GM18519 (cell line): ENCODE results near the gene HSF5.
A peak's percentile ranks its signal among the peaks of the same experiment; 100 is the strongest.
"Not testable (repeated sequence)": the region's sequence is repeated elsewhere in the genome, so short reads cannot be mapped to it uniquely, and the experiment has no call there.

Source experiments
- ATAC-seq: cut with Tn5 transposase; IDR thresholded peaks from one replicate; pipeline ENCODE4 v1.9.1; 2021; ENCODE audit warnings: mild to moderate bottlenecking, moderate library complexity; ENCODE audit not compliant: unreplicated experiment, low FRiP score

Gene HSF5

DNA sequence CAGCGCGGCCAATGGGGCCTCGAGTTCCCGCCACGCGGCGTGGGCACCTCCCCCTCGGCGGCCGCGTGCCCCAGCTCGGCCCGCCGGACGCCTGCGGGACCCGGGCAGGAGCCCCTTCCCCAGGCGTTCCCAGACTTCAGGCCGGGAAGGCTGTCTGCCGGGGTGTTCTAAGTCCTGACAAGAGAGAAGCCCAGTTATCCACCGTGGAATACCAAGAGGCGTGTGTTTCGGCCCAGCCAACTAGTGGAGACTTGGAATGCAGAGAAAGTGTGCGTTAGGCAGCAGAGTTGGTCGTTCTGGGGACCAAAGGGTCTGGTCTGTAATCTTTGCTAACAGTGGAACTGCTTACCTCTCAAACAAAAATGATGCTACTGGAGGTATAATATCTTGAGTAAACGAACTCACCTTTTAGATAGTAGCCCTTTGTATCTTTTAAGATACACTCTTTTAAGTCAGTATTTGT is 251 bp upstream of the HSF5 start:
- no peak for ATAC-seq

DNA sequence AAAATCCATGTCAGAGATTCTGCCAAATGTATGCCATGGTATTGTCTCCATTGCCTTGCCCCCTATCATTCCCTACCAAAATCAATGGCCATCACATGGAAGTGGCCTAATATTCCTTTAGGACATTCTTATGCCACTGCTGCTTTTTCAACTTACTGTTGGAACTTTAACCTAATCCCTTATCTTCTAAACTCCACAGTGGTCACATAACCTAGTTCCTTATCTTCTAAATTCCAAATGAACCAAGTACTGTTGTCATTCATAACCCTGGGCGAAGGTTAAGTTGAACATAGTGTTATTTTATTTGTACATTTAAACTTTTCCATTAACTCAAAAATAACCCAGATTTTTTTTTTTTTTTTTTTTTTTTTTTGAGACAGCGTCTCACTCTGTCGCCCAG is 3.6 kb downstream of the HSF5 start:
- no peak for ATAC-seq

DNA sequence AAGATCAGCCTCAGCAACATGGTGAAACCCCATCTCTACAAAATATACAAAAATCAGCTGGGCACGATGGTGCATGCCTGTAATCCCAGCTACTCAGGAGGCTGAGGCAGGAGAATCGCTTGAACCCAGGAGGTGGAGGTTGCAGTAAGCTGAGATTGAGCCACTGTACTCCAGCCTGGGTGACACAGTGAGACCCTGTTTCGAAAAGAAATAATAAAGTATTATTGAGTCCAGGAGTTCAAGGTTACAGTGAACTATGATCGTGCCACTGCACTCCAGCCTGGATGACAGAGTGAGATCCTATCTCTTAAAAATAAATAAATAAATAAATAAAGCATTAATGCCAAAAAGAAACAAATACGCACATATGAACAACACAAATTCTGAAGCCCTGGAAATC is 6.4 kb downstream of the HSF5 start:
- ATAC-seq = not testable (repeated sequence)

DNA sequence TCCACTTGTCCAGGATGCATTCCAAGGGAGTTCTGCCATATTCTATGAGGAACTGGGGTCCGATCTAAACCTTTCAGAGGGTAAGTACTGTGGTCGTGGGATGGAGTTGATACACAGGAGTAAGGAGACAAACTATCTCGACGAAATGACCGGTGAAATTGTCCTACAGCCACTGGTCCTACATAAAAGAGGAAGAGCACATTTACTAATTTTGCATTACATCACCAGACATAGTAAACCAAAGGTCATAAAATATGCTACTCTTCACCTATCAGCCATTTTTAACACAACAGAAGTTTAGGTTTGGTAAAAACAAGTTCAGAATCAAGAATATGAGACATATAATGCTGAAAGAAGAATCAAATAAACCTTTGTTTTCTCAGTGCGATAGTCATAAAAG is 8.1 kb downstream of the HSF5 start:
- ATAC-seq = no peak

DNA sequence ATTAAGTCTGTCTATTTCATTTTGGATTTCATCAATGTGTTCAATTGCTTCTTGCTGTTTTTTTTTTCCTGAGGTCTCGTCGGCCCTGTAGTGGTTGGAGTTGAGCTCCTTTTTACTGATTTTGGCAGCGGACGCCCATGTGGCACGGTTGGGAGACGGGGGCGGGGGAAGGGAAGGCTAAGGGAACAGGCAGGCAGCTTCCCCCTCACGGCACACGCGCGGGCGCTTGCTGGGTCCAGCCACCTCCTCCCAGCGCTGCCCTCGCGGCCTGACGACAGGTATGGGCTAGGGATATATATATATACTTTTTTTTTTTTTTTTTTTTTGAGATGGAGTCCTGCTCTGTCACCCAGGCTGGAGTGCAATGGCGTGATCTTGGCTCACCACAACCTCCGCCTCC is 11.4 kb downstream of the HSF5 start:
- no peak for ATAC-seq

DNA sequence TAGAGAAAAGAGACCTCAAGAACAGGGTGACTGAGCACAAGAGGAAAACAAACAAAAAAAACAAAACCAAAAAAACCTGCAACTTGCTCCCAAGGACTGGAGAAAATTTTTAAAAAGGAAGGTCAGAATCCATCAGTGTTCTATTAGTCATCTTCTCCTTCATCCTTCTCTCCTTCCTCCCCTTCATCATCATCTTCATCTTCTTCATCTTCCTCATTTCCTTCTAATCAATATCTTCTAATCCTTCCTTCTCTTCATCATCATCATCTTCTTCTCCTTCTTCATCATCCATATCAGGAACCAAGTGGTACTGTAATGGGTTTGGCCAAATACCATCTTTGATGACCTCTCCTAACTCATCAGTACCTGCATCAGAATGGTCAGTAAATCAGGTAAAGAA is 12.2 kb downstream of the HSF5 start:
- no peak for ATAC-seq

DNA sequence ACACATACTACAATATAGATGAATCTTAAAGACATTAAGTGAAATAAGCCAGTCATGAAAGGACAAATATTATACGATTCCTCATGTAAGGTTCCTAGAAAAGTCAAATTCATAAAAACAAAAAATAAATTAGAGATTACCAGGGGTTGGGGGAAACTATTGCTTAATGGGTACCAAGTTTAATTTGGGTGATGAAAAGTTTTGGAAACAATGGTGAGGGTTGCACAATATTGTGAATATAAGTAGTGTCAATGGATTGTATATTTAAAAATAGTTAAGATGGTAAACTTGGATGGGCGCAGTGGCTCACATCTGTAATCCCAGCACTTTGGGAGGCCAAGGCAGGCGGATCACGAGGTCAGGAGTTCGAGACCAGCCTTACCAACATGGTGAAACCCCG is 17.9 kb downstream of the HSF5 start:
- ATAC-seq = no peak

DNA sequence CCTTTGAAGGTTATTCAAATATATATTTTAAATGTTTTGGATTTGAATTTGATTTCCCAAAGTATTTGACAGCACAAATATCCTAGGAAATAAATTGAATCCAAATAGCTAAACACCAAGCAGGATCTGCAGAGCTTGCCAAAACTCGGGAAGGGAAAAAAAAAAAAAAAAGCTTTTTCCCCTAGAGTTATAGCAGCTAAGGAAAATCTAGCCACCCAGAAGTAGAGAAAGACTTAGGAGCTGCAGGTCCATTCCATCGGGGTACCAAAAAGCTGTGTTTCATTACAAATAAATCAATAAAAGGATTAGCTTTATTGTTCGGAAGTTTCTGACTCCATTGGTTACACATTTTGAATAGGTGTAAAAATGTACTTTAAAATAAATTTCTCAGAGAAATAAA is 19.3 kb downstream of the HSF5 start:
- ATAC-seq = no peak

DNA sequence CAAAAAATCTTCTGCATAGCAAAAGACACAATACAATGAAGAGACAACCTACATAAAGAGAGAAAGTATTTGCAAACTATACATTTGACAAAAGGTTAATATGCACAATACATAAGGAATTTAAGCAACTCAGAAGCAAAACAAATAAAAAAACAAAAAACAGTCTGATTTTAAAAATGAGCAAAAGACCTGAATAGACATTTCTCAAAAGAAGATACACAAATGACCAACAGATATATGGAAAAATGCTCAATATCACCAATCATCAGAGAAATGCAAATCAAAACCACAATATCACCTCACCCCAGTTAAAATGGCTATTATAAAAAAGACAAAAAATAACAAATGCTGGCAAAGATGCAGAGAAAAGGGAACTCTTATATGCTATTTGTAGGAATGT is 32.7 kb downstream of the HSF5 start:
- ATAC-seq = no peak

DNA sequence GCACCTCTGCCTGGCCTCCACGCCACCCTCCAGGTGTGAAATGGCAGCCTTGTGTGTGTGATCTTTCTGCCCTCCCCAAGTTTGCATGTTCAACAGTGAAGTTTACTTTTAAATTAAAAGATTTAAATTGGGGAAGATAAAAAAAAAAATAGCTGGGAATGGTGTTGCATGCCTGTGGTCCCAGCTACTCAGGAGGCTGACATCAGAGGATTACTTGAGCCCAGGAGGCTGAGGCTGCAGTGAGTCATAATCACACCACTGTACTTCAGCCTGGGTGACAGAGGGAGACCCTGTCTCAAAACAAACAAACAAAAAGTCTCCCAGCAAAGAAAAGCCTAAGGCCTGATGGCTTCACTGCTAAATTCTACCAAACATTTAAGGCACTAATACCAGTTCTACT is 35.5 kb downstream of the HSF5 start:
- ATAC-seq = no peak

DNA sequence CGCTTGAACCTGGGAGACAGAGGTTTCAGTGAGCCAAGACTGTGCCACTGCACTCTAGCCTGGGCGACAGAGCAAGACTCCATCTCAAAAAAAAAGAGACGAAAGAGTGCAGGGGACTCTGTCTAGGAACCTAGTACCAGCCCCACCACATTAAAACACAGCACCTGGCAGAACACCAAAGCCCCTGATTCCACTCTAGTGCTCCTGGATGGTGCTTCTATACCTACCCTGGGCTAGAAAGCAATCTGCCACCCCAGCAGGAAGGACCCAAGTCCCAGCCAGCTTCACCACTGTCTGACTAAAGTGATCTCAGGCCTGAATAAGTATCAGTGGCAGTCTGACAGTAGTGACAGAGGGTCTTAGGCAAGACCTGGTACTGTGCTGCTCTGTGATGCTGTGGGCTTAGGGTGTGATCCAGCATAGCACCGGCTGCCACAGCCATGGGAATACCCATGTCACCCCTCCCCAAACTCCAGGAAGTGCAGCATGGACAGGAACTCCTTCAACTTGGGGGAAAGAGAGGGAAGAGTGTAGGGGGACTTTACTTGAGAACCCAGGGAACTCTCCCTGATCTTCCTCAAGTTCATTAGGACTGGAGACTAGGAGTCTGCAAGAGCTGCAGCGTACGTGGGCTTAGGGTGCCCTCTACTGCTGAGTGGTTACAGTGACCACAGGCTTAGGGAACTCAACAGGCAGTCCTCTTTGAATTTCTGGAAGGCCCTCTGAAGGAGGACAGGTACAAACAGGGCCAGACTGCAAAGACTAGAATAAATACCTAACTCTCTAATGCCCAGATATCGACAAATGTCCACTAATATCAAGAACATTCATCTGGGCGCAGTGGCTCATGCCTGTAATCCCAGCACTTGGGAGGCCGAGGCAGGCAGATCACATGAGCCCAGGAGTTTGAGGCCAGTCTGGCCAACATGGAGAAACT is 40.9 kb downstream of the HSF5 start:
- no peak for ATAC-seq

DNA sequence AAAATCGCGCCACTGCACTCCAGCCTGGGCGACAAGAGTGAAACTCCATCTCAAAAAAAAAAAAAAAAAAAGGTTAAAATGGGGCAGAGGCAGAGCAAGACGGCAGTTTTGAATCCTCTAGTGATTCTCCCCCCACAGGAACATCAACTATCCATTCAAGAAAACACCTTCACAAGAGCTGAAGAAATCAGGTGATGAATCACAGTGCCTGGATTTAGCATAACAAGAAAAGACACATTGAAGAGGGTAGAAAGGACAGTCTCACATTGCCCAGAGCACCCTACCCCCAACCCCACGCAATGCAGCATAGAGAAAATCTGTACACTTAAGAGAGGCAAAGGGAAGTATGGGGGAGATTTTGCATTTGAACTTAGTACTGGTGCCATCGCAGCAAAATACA is 42.1 kb downstream of the HSF5 start:
- no peak for ATAC-seq

DNA sequence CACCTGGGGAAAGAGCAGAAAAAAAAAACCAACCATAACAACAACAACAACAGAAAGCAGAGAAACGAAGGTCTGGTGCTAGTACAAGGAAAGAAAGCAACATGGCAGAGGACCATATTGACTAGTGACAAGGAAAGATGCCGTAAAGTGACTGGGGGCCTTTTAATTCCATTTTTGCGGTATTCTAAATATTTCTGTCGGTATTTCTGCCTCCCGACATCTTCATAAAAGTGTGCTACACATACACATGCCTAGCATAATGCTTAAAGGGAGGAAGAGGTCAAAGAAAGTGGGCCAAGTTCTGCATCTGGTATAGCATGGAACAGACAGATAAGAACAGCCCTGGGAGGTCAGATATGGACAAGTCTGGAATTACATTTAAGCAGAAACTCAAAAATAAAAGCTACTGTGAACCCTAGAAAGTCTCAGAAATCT is 51.4 kb downstream of the HSF5 start:
- ATAC-seq = no peak

DNA sequence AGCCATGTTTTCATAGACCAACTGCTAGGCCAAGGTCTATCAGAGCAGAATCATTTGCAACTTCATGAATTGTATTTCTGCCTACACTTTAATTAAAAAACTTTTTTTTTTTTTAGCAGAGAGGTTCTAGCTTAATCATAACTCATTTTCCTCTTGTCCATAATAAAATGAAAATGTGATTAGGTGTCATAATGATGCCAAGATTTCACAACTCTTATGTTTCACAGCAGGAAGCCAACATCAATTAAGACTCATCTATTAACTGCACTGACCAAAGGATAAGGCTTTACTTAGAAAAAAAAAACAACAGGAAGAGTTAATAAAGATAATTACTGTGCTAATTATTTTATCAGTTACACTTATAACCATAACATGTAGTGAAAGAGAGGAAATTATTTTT is 52.0 kb downstream of the HSF5 start:
- ATAC-seq = no peak

DNA sequence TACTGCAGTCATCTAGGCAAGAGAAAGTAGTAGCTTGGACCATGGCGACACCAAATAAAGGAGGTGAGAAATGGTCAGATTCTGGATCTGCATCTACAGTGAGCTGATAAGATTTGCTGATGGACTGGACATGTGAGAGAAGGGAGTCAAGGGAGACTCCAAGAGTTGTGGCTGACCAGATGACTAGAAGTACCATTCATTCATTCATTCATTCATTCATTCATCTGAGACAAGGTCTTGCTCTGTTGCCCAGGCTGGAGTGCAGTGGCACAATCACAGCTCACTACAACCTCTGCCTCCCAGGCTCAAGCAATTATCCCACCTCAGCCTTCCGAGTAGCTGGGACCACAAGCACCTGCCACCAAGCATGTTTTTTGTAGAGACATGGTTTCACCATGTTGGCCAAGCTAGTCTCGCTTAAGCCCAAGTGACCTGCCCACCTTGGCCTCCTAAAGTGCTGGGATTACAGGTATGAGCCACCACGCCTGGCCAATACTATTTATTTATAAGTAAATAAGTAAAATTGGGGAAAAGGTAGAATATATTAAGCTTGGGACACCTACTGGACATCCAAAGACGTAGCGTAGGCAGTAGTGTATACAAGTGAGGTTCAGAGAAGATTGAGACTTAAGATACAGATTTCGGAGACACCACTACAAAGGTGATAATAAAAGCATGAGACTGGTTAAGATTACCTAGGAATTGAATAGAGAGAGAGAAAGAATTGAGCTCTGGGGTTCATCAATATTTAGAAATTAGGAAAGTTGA is 55.2 kb downstream of the HSF5 start:
- no peak for ATAC-seq

DNA sequence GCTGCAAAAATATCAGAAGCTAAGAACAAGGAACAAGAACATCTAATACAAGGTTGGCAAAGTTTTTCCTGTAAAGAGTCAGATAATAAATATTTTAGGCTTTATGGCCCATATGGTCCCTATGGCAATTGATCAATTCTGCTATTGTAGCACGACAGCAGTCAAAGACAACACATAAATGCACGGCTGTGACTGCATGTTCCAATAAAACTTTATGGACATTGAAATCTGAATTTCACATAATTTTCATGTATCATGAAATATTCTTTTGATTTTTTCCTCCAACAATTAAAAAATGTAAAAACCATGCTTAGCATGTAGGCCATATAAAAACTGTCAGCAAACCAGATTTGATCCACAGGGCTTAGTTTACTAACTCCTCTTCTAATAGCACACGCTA is 60.4 kb downstream of the HSF5 start:
- no peak for ATAC-seq

DNA sequence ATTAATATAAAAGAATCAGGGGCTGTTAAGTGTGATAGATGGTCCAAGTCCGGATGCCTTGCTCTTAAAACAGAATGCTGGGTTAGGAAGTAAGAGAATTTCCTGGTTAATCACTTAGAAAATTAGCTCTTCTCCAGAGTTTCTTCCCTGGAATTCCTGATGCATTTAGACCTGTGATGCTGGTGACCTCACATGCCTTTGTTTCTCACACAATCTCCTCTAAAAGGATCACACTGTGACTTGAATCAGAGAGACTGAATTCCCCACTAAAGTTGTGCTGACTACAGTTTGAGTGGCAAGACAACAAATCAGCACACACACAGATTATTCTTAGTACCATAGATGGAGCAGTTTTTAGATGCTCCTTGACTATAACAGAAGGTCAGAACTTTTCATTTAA is 66.5 kb downstream of the HSF5 start:
- ATAC-seq = no peak

DNA sequence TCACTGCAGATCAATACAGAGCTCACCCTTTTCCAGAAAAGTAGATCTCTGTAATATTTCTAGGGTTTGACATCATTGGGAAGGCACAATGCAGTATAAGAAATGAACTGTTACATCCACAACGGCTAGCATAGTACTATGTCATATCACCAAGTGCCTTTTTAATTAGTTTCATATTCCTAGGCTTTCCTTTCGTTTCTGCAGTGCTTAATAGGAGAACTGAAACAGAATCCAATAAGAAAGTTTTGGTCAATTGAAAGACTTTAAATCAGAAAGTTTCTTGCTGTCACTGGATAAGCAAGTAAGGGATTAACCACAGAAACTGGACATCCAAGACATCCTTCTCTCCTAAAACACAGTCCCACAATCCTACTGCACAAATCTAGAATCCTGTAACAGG is 67.4 kb downstream of the HSF5 start:
- no peak for ATAC-seq

DNA sequence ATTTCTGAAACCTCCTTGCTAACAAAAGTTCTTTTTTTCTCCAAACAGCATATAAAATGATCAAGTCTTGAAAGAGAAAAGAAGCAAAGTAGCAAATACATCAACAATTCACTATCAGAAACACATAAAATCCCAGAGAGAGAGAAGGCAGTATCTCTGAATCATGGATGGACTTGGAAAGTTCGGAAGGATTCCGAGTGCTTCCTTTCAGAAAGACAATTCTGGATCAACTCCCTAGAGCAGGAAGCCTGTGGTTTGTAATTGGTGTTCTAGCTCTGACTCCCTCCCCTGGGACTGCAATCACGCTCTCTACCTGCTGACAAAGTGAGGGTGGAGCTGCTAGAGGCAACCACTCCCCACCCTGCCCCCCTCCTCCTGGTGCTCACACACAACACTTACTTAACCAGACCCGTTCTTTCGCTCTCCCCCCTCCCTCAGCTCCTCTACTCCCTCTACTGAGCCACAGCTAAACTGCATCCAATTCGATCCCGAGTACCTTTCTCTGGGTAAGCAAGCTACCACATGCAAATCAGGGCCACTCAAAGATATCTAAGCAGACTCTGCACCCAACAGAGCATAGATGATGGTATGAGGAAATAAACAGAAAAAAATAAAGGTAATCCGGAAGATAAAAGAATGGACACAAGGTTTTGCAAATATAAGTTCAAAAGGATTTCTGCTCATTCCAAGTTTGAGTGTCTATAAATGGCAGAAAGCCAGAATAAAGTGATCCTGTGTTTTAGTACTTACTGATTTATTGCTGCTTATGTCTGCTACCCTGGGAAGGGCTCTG is 70.7 kb downstream of the HSF5 start, which contains the start of gene RNF43:
Gene RNF43, minus strand, starts transcription at position 235 of the 793 bp plus-strand sequence. CDS start 1,957 bp downstream, outside the sequence.
- peak; percentile 65 for ATAC-seq

DNA sequence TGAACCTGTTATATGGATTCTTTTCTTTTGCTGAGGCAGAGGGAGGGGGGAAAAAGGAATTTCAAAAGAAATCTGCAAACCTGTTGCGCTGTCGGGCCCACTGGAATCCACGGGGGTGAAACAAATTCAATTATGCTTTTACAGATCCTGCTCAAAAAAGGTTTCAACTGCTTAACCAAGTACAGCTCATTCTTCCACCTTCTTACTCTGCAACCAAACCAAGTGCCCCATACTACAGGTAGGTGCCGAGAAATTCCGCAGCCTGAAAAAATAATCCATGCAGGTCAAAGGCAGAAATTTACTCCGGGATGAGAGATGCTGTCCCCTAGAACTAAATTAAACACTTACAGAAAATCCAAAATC is 71.3 kb downstream of the HSF5 start:
- no peak for ATAC-seq

DNA sequence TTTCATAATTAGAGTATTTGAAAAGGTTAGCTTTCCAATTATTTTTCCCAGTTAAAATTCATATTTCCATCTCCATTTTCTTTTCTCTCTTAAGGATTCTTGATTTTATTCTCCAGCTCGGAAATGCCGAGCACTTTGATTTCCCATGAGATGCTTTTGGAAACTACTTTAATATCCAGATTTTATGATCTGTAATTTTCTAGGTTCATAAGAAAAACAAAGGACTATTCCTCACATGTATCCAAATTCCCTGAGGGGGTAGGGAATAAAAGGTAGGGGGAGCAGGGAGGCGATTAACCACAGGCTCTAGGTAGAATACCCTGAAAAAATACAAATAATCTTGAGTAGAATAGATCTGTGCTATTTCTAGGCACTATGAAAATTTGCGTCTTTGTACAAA is 71.8 kb downstream of the HSF5 start:
- no peak for ATAC-seq
